ENCODE results near the gene GPAT2. TPM values are rescaled to one million over a fixed set of nuclear protein-coding genes. Genes with fewer than 3 reads are reported as not detected.
"Not testable (repeated sequence)": the region's sequence is repeated elsewhere in the genome, so short reads cannot be mapped to it uniquely, and the experiment has no call there.

Gene GPAT2
- total RNA-seq, 6 experiments from 2014 or later = 0.39 to 2.0 (median 0.90) TPM; not detected in 2

DNA sequence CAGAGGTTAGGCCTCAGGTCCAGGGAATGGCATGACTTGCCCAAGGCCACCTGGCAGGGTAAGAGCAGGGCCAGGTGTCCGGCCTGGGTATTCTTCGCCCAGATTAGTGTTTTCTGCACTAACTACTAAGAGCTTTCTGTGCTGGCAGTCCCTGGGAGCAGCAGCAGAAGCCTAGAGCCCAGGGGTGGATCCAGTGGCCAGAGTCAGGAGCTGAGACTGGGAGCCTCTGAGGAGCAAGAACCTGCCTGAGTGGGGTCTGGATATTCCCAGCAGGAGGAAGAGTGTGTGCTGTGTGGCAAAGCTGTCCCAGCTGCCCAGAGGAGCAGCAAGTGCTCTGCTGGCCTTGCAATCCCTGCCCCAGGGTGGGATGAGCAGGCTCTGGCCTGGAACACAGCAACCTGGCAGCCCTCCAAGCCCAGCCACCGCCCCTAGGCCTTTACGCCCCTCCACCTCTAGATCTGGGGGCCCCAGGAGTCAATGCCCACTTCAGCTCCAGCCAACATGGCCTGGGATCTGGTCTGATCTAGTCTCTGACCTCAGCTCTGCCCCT is 30.7 kb upstream of the GPAT2 start:
- Histone ChIP-seq H3K27me3 (no peaks in the 10 kb centered on the region), H3K4me3 (no peak overlapping the region), H3K4me1 (peaks cover 0 to 11% (median 0%) of the 10 kb centered on the region in 4 donors), H3K27ac (no peak overlapping the region), H3K36me3 (no peaks in the 10 kb centered on the region), H3K9me3 (no peaks in the 10 kb centered on the region)
- DNase-seq (peak in 1 of 3 donors; percentile 56), ATAC-seq (no peak)
- TF ChIP-seq, protein P1, sequence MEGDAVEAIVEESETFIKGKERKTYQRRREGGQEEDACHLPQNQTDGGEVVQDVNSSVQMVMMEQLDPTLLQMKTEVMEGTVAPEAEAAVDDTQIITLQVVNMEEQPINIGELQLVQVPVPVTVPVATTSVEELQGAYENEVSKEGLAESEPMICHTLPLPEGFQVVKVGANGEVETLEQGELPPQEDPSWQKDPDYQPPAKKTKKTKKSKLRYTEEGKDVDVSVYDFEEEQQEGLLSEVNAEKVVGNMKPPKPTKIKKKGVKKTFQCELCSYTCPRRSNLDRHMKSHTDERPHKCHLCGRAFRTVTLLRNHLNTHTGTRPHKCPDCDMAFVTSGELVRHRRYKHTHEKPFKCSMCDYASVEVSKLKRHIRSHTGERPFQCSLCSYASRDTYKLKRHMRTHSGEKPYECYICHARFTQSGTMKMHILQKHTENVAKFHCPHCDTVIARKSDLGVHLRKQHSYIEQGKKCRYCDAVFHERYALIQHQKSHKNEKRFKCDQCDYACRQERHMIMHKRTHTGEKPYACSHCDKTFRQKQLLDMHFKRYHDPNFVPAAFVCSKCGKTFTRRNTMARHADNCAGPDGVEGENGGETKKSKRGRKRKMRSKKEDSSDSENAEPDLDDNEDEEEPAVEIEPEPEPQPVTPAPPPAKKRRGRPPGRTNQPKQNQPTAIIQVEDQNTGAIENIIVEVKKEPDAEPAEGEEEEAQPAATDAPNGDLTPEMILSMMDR (IDR thresholded peaks at IDR 0.05) = no peak
- no peak for TF ChIP-seq POLR2A (IDR thresholded peaks at IDR 0.05)
- WGBS (ENCODE audit: insufficient coverage, low coverage, low lambda C conversion rate, missing lambda C conversion rate) = no CpG with 5 or more reads among the region's 4 CpGs
- intact Hi-C loops (cut with DNase I) = no loop called here

DNA sequence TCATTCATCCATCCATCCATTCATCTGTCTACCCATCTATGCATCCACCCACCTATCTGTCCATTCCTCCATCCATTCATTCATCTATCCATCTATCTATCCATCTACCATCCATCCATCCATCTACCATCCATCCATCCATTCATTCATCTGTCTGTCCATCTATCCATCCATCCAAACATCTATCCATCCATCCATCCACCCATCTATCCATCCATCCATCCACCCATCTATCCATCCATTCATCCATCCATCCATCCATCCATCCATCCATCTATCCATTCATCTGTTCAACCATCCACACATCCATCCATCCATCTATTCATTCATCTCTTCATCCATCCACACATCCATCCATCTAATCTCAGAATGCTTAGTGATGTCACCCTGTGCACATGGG is 30.0 kb upstream of the GPAT2 start:
- H3K9me3 ChIP-seq; H3K36me3 ChIP-seq; H3K27ac ChIP-seq; H3K27me3 ChIP-seq; ATAC-seq; DNase-seq; H3K4me3 ChIP-seq; intact Hi-C loops (cut with DNase I): not testable (repeated sequence)
- peaks cover 0 to 11% (median 0%) of the 10 kb centered on the region in 4 donors for H3K4me1 ChIP-seq

DNA sequence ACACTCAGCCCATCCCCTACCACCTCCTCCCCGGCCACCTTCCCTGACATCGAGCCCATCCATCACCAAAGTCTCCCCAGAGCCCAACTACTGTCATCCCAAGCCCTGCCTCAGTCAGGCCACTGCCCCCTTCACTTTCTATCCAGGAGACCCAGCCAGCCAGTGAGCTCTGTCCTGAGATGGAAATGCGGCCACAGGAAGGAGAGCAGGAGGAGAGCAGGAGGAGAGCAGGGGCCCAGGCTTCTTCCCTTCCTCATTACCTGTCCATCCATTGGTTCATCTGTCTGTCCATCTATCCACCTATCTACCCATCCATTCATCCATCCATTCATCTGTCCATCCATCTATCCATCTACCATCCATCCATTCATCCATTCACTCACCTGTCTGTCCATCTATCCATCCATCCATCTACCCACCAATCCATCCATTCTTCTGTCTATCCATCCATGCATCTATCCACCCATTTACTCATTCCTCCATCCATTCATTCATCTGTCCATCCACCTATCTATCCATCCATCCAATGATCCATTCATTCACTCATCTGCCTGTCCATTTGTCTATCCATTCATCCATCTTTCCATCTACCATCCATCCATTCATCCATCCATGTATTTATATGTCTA is 29.4 kb upstream of the GPAT2 start:
- H3K9me3 ChIP-seq; DNase-seq; H3K4me3 ChIP-seq; intact Hi-C loops (cut with DNase I); H3K27me3 ChIP-seq; H3K27ac ChIP-seq; ATAC-seq; H3K36me3 ChIP-seq: not testable (repeated sequence)
- peaks cover 0 to 11% (median 0%) of the 10 kb centered on the region in 4 donors for H3K4me1 ChIP-seq
- no CpG with 5 or more reads among the region's 3 CpGs for WGBS (ENCODE audit: insufficient coverage, low coverage, low lambda C conversion rate, missing lambda C conversion rate)

DNA sequence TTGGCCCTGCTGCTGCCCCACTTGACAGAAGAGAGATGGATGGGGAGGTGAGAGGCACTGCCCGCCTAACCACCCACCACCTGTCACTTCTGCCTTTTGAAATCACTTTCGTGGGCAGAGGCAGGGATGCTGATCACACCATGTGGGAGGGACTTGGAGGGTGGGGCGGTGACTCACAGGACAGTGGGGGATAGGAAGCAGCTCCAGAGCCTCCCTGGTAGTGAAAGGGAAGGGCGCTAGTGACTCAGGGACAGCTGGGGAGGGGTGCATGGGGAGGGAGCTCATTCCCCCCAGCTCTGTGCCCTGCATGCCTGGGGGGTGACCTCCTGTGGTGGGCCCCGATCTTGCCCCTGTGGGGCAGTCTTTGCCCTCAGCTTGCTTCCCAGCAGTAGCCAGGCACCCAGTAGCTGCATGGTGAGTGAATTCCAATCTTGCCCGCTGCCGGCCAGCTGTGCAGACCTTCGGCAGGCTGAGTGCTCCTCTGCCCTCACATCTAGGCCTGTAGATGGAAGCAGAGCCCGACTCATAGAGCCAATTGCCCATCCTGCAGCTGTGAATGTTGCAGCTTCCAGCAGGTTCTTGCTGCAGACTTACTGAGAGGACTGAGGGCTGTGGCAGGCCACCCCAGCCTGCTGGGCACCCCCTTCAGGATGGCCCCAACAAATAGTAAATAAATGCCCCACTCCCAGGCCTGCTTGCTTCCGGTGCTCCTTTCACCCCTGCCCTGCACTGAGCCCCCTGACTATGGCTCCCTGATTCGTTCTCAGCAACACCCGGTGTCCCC is 28.6 kb upstream of the GPAT2 start:
- H3K4me1 ChIP-seq; intact Hi-C loops (cut with DNase I); H3K9me3 ChIP-seq; H3K36me3 ChIP-seq; H3K4me3 ChIP-seq; H3K27ac ChIP-seq; H3K27me3 ChIP-seq: not testable (repeated sequence)
- 20% methylated on average over 1 of the region's 12 CpGs for WGBS (ENCODE audit: insufficient coverage, low coverage, low lambda C conversion rate, missing lambda C conversion rate)
- DNase-seq = peak in 1 of 3 donors; percentile 51
- TF ChIP-seq, protein P1 (IDR thresholded peaks at IDR 0.05) = peak in 3 of 4 donors; percentile 8 to 17 (median 17)
- peak; percentile 44 to 70 (median 48) for ATAC-seq

DNA sequence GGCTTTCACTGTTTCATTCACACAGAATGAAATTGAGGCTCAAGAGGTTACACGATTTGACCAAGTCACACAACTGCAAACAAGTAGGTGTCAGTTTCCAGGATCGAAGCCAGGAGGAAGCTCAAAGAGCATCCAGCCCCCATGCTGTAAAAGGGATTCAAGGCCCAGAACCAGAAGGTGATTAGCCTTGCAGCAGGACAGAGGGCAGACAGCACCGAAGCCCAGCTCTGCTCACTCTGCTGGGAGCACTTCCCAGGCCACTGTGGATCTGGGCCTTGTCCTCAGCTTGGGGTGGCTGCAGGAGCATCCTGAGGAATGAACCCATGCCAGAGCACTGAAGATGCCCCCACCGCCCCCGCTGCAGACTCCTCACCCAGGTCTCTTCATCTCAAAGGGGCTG is 27.8 kb upstream of the GPAT2 start:
- not testable (repeated sequence) for H3K4me1 ChIP-seq

DNA sequence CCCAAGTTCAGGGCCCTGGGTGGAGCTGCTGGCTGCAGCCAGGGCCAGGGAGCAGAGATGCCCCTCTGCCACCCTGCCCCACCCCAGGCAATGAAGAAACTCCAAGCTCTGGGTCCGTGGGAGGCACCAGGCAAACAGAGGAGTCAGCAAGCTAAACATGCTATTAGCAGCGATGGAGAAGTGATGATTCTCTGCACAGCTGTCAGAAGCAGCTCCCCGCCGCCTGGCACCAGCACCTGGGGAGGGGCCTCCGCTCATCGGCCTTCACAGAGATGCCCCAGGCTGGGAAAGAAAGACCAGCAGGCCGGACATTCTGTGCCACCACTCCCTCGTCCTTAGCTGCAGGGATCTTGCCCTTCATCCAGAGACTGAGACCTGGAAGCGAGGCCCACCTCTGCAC is 27.2 kb upstream of the GPAT2 start:
- no CpG with 5 or more reads among the region's 9 CpGs for WGBS (ENCODE audit: insufficient coverage, low coverage, low lambda C conversion rate, missing lambda C conversion rate)
- H3K27me3 ChIP-seq; H3K4me3 ChIP-seq; H3K9me3 ChIP-seq; intact Hi-C loops (cut with DNase I); H3K4me1 ChIP-seq; H3K36me3 ChIP-seq; H3K27ac ChIP-seq; ATAC-seq: not testable (repeated sequence)
- peak in 1 of 3 donors; percentile 52 for DNase-seq

More for the DNA sequence above, 27.8 kb upstream of the GPAT2 start:
- H3K27me3 ChIP-seq; H3K4me3 ChIP-seq; H3K27ac ChIP-seq; H3K36me3 ChIP-seq; intact Hi-C loops (cut with DNase I); DNase-seq; ATAC-seq; H3K9me3 ChIP-seq: not testable (repeated sequence)
- 66% methylated on average over 2 of the region's 5 CpGs for WGBS (ENCODE audit: insufficient coverage, low coverage, low lambda C conversion rate, missing lambda C conversion rate)

DNA sequence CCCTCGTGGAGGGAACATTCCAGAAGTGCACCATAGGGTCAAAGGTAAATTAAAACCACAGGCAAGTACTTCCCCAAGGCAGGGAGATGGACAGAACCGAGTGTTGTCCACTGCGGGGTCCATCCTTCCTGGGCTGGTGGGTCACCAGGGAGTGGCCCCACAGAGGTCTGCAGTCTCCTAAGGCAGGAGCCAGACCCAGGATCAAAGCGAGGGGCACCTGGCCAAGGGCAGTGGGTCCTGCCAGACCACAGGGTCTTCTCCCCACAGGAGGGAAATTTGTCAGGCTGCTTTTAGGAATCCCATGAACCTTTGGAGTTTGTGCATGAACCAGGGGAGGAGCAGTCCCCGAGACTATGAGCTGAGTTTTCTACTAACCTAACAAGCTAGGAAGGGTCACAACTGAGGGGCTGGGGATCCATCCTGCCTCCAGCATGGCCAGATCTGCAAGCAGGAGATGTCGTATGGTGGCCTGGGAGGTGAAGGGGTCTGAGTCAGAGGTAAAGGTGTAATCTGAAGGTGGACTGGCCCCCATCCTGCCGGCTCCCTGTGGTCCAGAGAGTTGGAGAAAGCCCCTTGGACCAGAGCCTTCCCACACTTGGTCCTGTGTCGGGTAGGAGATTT is 26.6 kb upstream of the GPAT2 start:
- intact Hi-C loops (cut with DNase I); H3K27ac ChIP-seq; H3K27me3 ChIP-seq; H3K4me3 ChIP-seq; H3K9me3 ChIP-seq; H3K4me1 ChIP-seq; H3K36me3 ChIP-seq; ATAC-seq: not testable (repeated sequence)
- DNase-seq = peak in 1 of 3 donors; percentile 33
- 17% methylated on average over 1 of the region's 8 CpGs for WGBS (ENCODE audit: insufficient coverage, low coverage, low lambda C conversion rate, missing lambda C conversion rate)

DNA sequence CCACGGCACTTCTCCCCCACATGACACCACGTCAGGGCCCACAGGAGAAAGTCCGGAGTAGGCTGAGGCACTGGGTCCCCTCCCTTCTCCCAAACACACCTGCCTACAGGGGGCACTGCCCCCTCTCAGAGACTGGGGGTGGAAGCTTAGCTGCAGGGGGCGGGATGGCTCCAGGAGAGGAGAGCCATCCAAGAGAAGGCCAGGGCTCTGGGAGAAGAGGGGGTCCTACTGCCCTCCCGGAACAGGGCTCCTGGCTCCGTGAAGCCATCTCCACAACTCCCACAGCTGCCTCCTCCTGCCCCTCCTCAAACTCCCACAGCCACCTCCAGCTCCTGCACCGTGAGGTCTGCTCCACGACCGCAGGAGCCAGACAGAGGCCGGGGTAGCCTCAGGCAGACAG is 25.6 kb upstream of the GPAT2 start:
- H3K4me3 ChIP-seq; intact Hi-C loops (cut with DNase I); H3K27me3 ChIP-seq; H3K27ac ChIP-seq; H3K36me3 ChIP-seq; H3K4me1 ChIP-seq; H3K9me3 ChIP-seq: not testable (repeated sequence)
- no CpG with 5 or more reads among the region's 10 CpGs for WGBS (ENCODE audit: insufficient coverage, low coverage, low lambda C conversion rate, missing lambda C conversion rate)
- peak in 1 of 3 donors; percentile 30 for DNase-seq
- peak in 1 of 4 donors; percentile 5 for ATAC-seq

DNA sequence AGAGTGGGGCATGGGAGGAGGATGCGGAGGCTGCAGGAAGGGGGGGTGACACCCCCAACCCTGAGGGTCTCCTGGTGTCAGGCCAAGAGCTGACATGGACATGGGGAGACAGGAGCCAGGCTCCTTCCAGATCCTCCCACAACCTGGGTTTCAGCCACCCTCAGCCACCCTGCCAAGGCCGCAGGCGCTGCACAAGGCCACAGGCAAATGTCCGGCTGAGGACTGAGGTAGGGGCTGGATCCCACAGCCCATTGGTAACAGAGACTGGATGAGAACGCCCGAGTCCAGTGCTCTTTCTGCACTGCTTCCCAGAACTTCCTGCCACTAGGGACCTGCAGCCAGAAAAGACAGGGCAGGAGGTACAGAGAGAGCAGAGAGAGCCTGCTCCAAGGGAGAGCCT is 24.7 kb upstream of the GPAT2 start:
- DNase-seq; H3K4me3 ChIP-seq; ATAC-seq; H3K4me1 ChIP-seq; H3K9me3 ChIP-seq; H3K27ac ChIP-seq; intact Hi-C loops (cut with DNase I); H3K36me3 ChIP-seq; H3K27me3 ChIP-seq: not testable (repeated sequence)
- WGBS (ENCODE audit: insufficient coverage, low coverage, low lambda C conversion rate, missing lambda C conversion rate) = no CpG with 5 or more reads among the region's 6 CpGs

Data from right lobe of liver (tissue), 6 donors.